Left ventricle myocardium inferior (tissue), 1 donor: Measurements from ENCODE around the gene MICAL2. TPM values are rescaled to one million over a fixed set of nuclear protein-coding genes. Genes with fewer than 3 reads are reported as not detected.

ENCODE experiments used
- DNase-seq: peaks from one replicate; pipeline ENCODE4 v3.0.0-alpha.2; 2020
- H3K27ac ChIP-seq: fragments of 200-600 bp; replicated peaks from 2 replicates; pipeline ENCODE4 v1.8.0; 2021
- H3K27me3 ChIP-seq: fragments of 200-600 bp; 2 replicates; pipeline ENCODE4 v1.8.0; 2021; ENCODE audit warnings: low read depth
- H3K36me3 ChIP-seq: fragments of 200-600 bp; 2 replicates; pipeline ENCODE4 v1.8.0; 2021
- H3K4me1 ChIP-seq: fragments of 200-600 bp; 2 replicates; pipeline ENCODE4 v1.8.0; 2021
- H3K4me3 ChIP-seq: fragments of 200-600 bp; 2 replicates; pipeline ENCODE4 v1.8.0; 2021; ENCODE audit warnings: mild to moderate bottlenecking, moderate library complexity
- H3K9me3 ChIP-seq: fragments of 200-600 bp; replicated peaks from 2 replicates; pipeline ENCODE4 v1.8.0; 2021
- intact Hi-C: fragments of 100-400 bp; cut with micrococcal nuclease; formaldehyde crosslinking; loops from one replicate; pipeline ENCODE4 v1.11.0; 2022
- total RNA-seq: library from RNA; stranded (reverse); fragmentation: NEBNext Ultra II Directional; extraction: Animal tissue kit (Norgen Biotek cat#: 25700); gene quantifications from one replicate; pipeline ENCODE4 v1.2.1, GENCODE V29; 2021
- TF ChIP-seq, protein P1 (sequence below): fragments of 200-600 bp; IDR thresholded peaks from 2 replicates; pipeline ENCODE4 v1.8.0; 2021; ENCODE audit warnings: antibody characterized with exemption, mild to moderate bottlenecking, borderline replicate concordance
- donor health status: DM: no; HTN: yes; CAD: no; lungs with severe emphysema.

Gene MICAL2
- total RNA-seq, 1 donor from 2014 or later, result 85.0 TPM

- intact Hi-C loops, result no loop called here
- Histone ChIP-seq H3K9me3 (no peaks in the 10 kb centered on the region), H3K27ac (no peak overlapping the region), H3K4me3 (no peak overlapping the region), H3K36me3 (no peaks in the 10 kb centered on the region), H3K4me1 (peaks cover 52% of the 10 kb centered on the region), H3K27me3 (no peaks in the 10 kb centered on the region)
- TF ChIP-seq, protein P1, sequence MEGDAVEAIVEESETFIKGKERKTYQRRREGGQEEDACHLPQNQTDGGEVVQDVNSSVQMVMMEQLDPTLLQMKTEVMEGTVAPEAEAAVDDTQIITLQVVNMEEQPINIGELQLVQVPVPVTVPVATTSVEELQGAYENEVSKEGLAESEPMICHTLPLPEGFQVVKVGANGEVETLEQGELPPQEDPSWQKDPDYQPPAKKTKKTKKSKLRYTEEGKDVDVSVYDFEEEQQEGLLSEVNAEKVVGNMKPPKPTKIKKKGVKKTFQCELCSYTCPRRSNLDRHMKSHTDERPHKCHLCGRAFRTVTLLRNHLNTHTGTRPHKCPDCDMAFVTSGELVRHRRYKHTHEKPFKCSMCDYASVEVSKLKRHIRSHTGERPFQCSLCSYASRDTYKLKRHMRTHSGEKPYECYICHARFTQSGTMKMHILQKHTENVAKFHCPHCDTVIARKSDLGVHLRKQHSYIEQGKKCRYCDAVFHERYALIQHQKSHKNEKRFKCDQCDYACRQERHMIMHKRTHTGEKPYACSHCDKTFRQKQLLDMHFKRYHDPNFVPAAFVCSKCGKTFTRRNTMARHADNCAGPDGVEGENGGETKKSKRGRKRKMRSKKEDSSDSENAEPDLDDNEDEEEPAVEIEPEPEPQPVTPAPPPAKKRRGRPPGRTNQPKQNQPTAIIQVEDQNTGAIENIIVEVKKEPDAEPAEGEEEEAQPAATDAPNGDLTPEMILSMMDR, result no peak
- no peak for DNase-seq
Measured at GRCh38 chr11:12147827-12148226, 37.4 kb downstream of the MICAL2 start.

GRCh38 chr11:12148466-12148865, 38.1 kb downstream of the MICAL2 start:
- Histone ChIP-seq H3K27me3 (no peaks in the 10 kb centered on the region), H3K27ac (no peak overlapping the region), H3K9me3 (no peaks in the 10 kb centered on the region), H3K4me1 (peaks cover 46% of the 10 kb centered on the region), H3K36me3 (peaks cover 6% of the 10 kb centered on the region), H3K4me3 (no peak overlapping the region)
- intact Hi-C loops, result no loop called here
- TF ChIP-seq, protein P1, result no peak
- DNase-seq, result no peak

DNA sequence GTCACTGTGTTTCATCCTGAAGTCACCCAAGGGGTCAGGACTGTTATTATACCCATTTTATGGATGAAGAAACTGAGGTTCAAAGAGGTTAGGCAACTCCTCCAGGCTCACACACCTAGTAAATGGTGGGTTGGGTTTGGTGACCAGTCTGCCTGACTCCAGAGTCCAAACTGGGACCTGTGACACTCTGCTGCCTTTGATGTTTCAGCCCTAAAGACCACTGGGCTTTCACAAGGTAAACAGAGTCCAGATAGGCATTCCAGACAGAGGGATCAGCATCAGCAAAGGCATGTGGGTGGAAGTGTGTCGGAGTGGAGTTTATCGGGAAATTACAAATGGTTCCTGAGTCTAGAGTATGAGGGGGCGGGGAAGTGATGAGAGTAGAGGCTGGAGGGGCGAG, 38.5 kb downstream of the MICAL2 start:
- Histone ChIP-seq H3K4me1 (peaks cover 43% of the 10 kb centered on the region), H3K27ac (no peak overlapping the region), H3K36me3 (peaks cover 10% of the 10 kb centered on the region), H3K4me3 (no peak overlapping the region), H3K9me3 (no peaks in the 10 kb centered on the region), H3K27me3 (no peaks in the 10 kb centered on the region)
- TF ChIP-seq, protein P1, result no peak
- intact Hi-C loops, result no loop called here
- DNase-seq, result no peak

GRCh38 chr11:12149672-12150225, 39.4 kb downstream of the MICAL2 start:
- Histone ChIP-seq H3K36me3 (peaks cover 11% of the 10 kb centered on the region), H3K27ac (no peak overlapping the region), H3K9me3 (no peaks in the 10 kb centered on the region), H3K4me3 (no peak overlapping the region), H3K27me3 (no peaks in the 10 kb centered on the region), H3K4me1 (peaks cover 43% of the 10 kb centered on the region)
- no peak for DNase-seq
- intact Hi-C loops, result no loop called here
- TF ChIP-seq, protein P1, result no peak

- Histone ChIP-seq H3K27ac (no peak overlapping the region), H3K4me1 (peaks cover 40% of the 10 kb centered on the region), H3K9me3 (no peaks in the 10 kb centered on the region), H3K27me3 (no peaks in the 10 kb centered on the region), H3K36me3 (peaks cover 11% of the 10 kb centered on the region), H3K4me3 (no peak overlapping the region)
- TF ChIP-seq, protein P1, result no peak
- DNase-seq, result no peak
- intact Hi-C loops, result no loop called here
Measured at GRCh38 chr11:12150831-12151382, 40.5 kb downstream of the MICAL2 start.
